Skeletal muscle tissue (tissue), 4 donors: ENCODE measurements around the gene SETDB2. TPM values are rescaled to one million over a fixed set of nuclear protein-coding genes. Genes with fewer than 3 reads are reported as not detected.

Experiments
- H3K27ac ChIP-seq: one replicate; pipeline ENCODE4 v1.7.0; 2013; ENCODE audit warnings: mild to moderate bottlenecking, low read depth, low read length, inconsistent platforms
- H3K27me3 ChIP-seq, 3 donors: one replicate each; pipeline ENCODE4 v1.7.0; 2013; ENCODE audit warnings: low read length in 3 of 3; ENCODE audit not compliant: control insufficient read depth in 3 of 3, insufficient read depth in 3 of 3
- H3K36me3 ChIP-seq, 3 donors: one replicate each; pipeline ENCODE4 v1.7.0; 2013; ENCODE audit warnings: low read length in 3 of 3; ENCODE audit not compliant: control insufficient read depth in 3 of 3, insufficient read depth in 3 of 3
- H3K4me1 ChIP-seq, 3 donors: one replicate each; pipeline ENCODE4 v1.7.0; 2013; ENCODE audit warnings: low read length in 3 of 3, mild to moderate bottlenecking in 3 of 3; ENCODE audit not compliant: control insufficient read depth in 3 of 3, insufficient read depth in 3 of 3
- H3K4me3 ChIP-seq, 3 donors: one replicate each; pipeline ENCODE4 v1.7.0; 2013; ENCODE audit warnings: low read length in 3 of 3
- H3K9ac ChIP-seq, 3 donors: one replicate each; pipeline ENCODE4 v1.7.0; 2013; ENCODE audit warnings: low read length in 3 of 3, mild to moderate bottlenecking in 3 of 3, moderate library complexity in 2 of 3, low read depth in 1 of 3
- H3K9me3 ChIP-seq, 3 donors: one replicate each; pipeline ENCODE4 v1.7.0; 2013; ENCODE audit warnings: low read length in 3 of 3; ENCODE audit not compliant: control insufficient read depth in 3 of 3
- total RNA-seq: library from RNA; depleted of rRNA; stranded (reverse); fragments of >200 nt; gene quantifications from one replicate; pipeline ENCODE4 v1.2.3, GENCODE V29; 2014
- donor health status: Osteomylitis.

Gene SETDB2
- total RNA-seq, 1 donor from 2014 or later: 6.8 TPM

GRCh38 chr13:49428041-49428763 is 15.9 kb upstream of the SETDB2 start:
- H3K9me3 ChIP-seq: no peaks in the 10 kb centered on the region
- no peak overlapping the region for H3K4me3 ChIP-seq
- H3K36me3 ChIP-seq: peaks cover 0 to 6% (median 2%) of the 10 kb centered on the region in 3 donors
- no peak overlapping the region for H3K27ac ChIP-seq
- no peaks in the 10 kb centered on the region for H3K27me3 ChIP-seq
- H3K4me1 ChIP-seq: no peaks in the 10 kb centered on the region
- H3K9ac ChIP-seq: no peak overlapping the region

GRCh38 chr13:49429121-49429520 is 15.0 kb upstream of the SETDB2 start:
- Histone ChIP-seq H3K36me3 (peaks cover 0 to 6% (median 1%) of the 10 kb centered on the region in 3 donors), H3K27ac (no peak overlapping the region), H3K9ac (no peak overlapping the region), H3K27me3 (no peaks in the 10 kb centered on the region), H3K9me3 (no peaks in the 10 kb centered on the region), H3K4me1 (no peaks in the 10 kb centered on the region), H3K4me3 (no peak overlapping the region)

- H3K27me3 ChIP-seq: no peaks in the 10 kb centered on the region
- H3K4me3 ChIP-seq: no peak overlapping the region
- H3K36me3 ChIP-seq: no peaks in the 10 kb centered on the region
- no peak overlapping the region for H3K27ac ChIP-seq
- H3K4me1 ChIP-seq: no peaks in the 10 kb centered on the region
- no peaks in the 10 kb centered on the region for H3K9me3 ChIP-seq
- no peak overlapping the region for H3K9ac ChIP-seq
Measured at GRCh38 chr13:49435992-49436391, 8.1 kb upstream of the SETDB2 start.

DNA sequence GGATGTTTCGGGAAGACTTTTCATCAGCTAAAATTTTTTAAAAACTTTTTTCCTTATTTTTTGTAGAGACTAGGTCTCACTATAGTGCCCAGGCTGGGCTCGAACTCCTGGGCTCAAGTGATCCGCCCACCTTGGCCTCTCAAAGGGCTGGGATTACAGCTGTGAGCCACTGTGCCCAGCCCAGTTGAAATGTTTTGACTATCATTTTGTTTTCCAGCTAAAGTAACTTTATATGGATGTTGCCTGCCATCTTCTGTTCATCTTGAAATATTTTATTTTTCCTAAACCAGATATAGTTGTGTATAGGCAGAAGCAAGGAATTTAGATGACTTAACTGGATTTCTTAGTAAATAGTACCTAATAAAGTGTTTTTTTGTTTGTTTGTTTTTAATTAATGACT is 7.2 kb upstream of the SETDB2 start:
- Histone ChIP-seq H3K9ac (no peak overlapping the region), H3K9me3 (no peaks in the 10 kb centered on the region), H3K27ac (no peak overlapping the region)

GRCh38 chr13:49437705-49438104 is 6.4 kb upstream of the SETDB2 start:
- H3K9ac ChIP-seq: no peak overlapping the region
- H3K36me3 ChIP-seq: no peaks in the 10 kb centered on the region

More for the DNA sequence above, 7.2 kb upstream of the SETDB2 start:
- no peaks in the 10 kb centered on the region for H3K27me3 ChIP-seq
- no peaks in the 10 kb centered on the region for H3K36me3 ChIP-seq
- H3K4me1 ChIP-seq: no peaks in the 10 kb centered on the region
- H3K4me3 ChIP-seq: no peak overlapping the region

DNA sequence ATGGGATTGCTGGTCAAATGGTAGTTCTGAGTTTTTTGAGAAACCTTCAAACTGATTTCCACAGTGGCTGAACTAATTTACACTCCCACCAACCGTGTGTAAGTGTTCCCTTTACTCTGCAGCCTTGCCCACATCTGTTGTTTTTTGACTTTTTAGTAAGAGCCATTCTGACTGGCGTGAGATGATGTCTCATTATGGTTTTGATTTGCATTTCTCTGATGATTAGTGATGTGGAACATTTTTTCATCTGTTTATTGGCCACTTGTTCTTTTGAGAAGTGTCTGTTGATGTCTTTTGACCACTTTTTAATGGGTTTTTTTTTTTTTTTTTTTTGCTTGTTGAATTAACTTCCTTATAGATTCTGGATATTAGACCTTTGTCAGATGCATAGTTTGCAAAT is 4.5 kb upstream of the SETDB2 start:
- no peak overlapping the region for H3K27ac ChIP-seq
- no peaks in the 10 kb centered on the region for H3K9me3 ChIP-seq
- no peaks in the 10 kb centered on the region for H3K27me3 ChIP-seq
- no peak overlapping the region for H3K9ac ChIP-seq
- H3K4me1 ChIP-seq: peaks cover 0 to 4% (median 0%) of the 10 kb centered on the region in 3 donors
- no peaks in the 10 kb centered on the region for H3K36me3 ChIP-seq
- no peak overlapping the region for H3K4me3 ChIP-seq

More at GRCh38 chr13:49437705-49438104, 6.4 kb upstream of the SETDB2 start:
- Histone ChIP-seq H3K4me1 (no peaks in the 10 kb centered on the region), H3K27ac (no peak overlapping the region), H3K27me3 (no peaks in the 10 kb centered on the region), H3K4me3 (no peak overlapping the region), H3K9me3 (no peaks in the 10 kb centered on the region)

DNA sequence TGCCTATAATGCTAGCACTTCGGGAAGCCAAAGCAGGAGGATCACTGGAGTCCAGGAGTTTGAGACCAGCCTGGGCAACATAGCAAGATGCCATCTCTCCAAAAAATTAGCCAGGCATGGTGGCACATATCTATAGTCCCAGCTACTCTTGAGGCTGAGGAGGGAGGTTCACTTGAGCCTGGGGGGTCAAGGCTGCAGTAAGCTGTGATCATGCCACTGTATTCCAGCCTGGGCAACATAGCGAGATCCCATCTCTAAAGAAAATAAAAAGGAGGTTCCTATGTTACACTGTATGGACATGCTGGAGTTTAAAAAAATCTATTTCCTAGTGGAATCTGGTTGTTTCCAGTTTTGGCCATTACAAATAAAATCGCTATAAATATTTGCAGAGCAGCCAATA is 2.8 kb upstream of the SETDB2 start:
- Histone ChIP-seq H3K9me3 (no peaks in the 10 kb centered on the region), H3K27me3 (no peaks in the 10 kb centered on the region), H3K36me3 (no peaks in the 10 kb centered on the region), H3K9ac (no peak overlapping the region), H3K4me1 (peaks cover 0 to 11% (median 0%) of the 10 kb centered on the region in 3 donors), H3K27ac (no peak overlapping the region), H3K4me3 (no peak overlapping the region)

- Histone ChIP-seq H3K36me3 (no peaks in the 10 kb centered on the region), H3K27ac (no peak overlapping the region)
Measured at GRCh38 chr13:49441846-49442245, 2.2 kb upstream of the SETDB2 start.

GRCh38 chr13:49443357-49443703 is 744 bp upstream of the SETDB2 start:
- H3K4me3 ChIP-seq: peak overlapping the region; percentile 86 to 94 (median 92)
- H3K27me3 ChIP-seq: no peaks in the 10 kb centered on the region

More at GRCh38 chr13:49441846-49442245, 2.2 kb upstream of the SETDB2 start:
- Histone ChIP-seq H3K4me3 (no peak overlapping the region), H3K27me3 (no peaks in the 10 kb centered on the region), H3K4me1 (peaks cover 0 to 11% (median 0%) of the 10 kb centered on the region in 3 donors), H3K9me3 (no peaks in the 10 kb centered on the region), H3K9ac (no peak overlapping the region)

DNA sequence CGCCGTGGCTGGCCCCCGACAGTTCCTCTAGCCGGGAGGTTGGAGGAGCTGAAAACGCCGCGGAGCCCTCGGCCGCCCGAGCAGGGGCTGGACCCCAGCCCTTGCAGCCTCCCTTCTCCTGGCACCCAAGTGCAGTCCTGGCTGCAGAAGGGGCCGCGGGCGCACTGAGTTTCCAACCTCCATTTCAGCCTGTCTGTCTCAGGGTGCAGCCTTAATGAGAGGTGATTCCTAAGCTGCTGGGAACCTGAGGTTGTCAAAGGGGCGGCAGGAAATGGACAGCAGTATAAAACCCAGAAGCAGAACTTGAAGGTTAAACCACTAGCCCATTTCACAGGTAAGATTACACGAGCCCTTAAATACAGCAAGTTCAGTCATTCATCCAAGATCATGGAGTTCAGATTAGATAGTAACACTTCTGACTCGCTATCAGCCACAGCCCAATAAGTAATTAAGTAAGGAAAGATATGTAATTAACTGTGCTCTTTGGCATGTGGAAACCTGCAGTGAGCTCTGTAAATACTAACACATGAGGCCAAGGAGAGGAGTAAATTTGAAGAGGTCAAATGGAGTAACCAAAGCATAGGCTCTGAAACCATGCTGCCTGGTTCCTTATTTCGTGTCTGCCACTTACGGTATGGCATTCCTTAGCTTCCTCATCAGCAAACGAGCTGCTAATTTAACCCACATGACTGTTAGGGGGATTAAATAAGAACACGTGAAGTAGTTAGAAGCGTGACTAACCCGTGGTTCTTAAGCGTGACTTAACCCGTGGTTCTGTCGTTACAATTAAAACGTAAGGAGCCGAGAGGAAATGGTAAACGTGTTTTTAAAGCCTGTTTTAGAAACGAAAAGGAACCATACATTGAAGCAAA is 686 bp downstream of the SETDB2 start:
- Histone ChIP-seq H3K27me3 (no peaks in the 10 kb centered on the region), H3K36me3 (no peaks in the 10 kb centered on the region), H3K4me1 (peaks cover 0 to 11% (median 0%) of the 10 kb centered on the region in 3 donors), H3K9ac (peak overlapping the region; percentile 74 to 87 (median 87)), H3K9me3 (no peaks in the 10 kb centered on the region), H3K27ac (peak overlapping the region; percentile 85), H3K4me3 (peak overlapping the region; percentile 86 to 94 (median 92))

More at GRCh38 chr13:49443357-49443703, 744 bp upstream of the SETDB2 start:
- Histone ChIP-seq H3K4me1 (peaks cover 0 to 11% (median 0%) of the 10 kb centered on the region in 3 donors), H3K9ac (peak overlapping the region; percentile 73 to 87 (median 79)), H3K36me3 (no peaks in the 10 kb centered on the region), H3K9me3 (no peaks in the 10 kb centered on the region), H3K27ac (peak overlapping the region; percentile 85)
